ENCODE data around the gene GZMM. TPM values are rescaled to one million over a fixed set of nuclear protein-coding genes. Genes with fewer than 3 reads are reported as not detected.

Gene GZMM
- total RNA-seq, 1 donor from 2014 or later, result not detected

- Histone ChIP-seq H3K9me3 (ENCODE audit: control insufficient read depth in 3 of 3, low read length in 3 of 3) (no peaks in the 10 kb centered on the region), H3K9ac (ENCODE audit: low read depth in 1 of 3, low read length in 3 of 3) (no peak overlapping the region), H3K4me1 (ENCODE audit: control insufficient read depth in 3 of 3, insufficient read depth in 3 of 3, low read length in 3 of 3) (peaks cover 9 to 11% (median 10%) of the 10 kb centered on the region in 3 donors), H3K27me3 (ENCODE audit: control insufficient read depth in 3 of 3, insufficient read depth in 3 of 3, low read length in 3 of 3) (peaks cover 0 to 5% (median 4%) of the 10 kb centered on the region in 3 donors), H3K36me3 (ENCODE audit: control insufficient read depth in 3 of 3, insufficient read depth in 3 of 3, low read length in 3 of 3) (no peaks in the 10 kb centered on the region), H3K4me3 (ENCODE audit: low read length in 3 of 3) (no peak overlapping the region), H3K27ac (ENCODE audit: low read depth, low read length) (no peak overlapping the region)
These were observed 23.0 kb downstream of the GZMM start for GRCh38 chr19:566844-567243.

- Histone ChIP-seq H3K27me3 (ENCODE audit: control insufficient read depth in 3 of 3, insufficient read depth in 3 of 3, low read length in 3 of 3) (peaks cover 0 to 5% (median 4%) of the 10 kb centered on the region in 3 donors), H3K27ac (ENCODE audit: low read depth, low read length) (no peak overlapping the region), H3K4me3 (ENCODE audit: low read length in 3 of 3) (no peak overlapping the region), H3K4me1 (ENCODE audit: control insufficient read depth in 3 of 3, insufficient read depth in 3 of 3, low read length in 3 of 3) (peaks cover 9 to 11% (median 10%) of the 10 kb centered on the region in 3 donors), H3K9ac (ENCODE audit: low read depth in 1 of 3, low read length in 3 of 3) (no peak overlapping the region), H3K9me3 (ENCODE audit: control insufficient read depth in 3 of 3, low read length in 3 of 3) (no peaks in the 10 kb centered on the region), H3K36me3 (ENCODE audit: control insufficient read depth in 3 of 3, insufficient read depth in 3 of 3, low read length in 3 of 3) (no peaks in the 10 kb centered on the region)
These were observed 23.5 kb downstream of the GZMM start for GRCh38 chr19:567296-567900.

- Histone ChIP-seq H3K9me3 (ENCODE audit: control insufficient read depth in 3 of 3, low read length in 3 of 3) (no peaks in the 10 kb centered on the region), H3K4me1 (ENCODE audit: control insufficient read depth in 3 of 3, insufficient read depth in 3 of 3, low read length in 3 of 3) (peaks cover 24 to 32% (median 28%) of the 10 kb centered on the region in 3 donors), H3K36me3 (ENCODE audit: control insufficient read depth in 3 of 3, insufficient read depth in 3 of 3, low read length in 3 of 3) (peaks cover 0 to 7% (median 0%) of the 10 kb centered on the region in 3 donors), H3K27ac (ENCODE audit: low read depth, low read length) (no peak overlapping the region), H3K27me3 (ENCODE audit: control insufficient read depth in 3 of 3, insufficient read depth in 3 of 3, low read length in 3 of 3) (peaks cover 0 to 5% (median 4%) of the 10 kb centered on the region in 3 donors), H3K4me3 (ENCODE audit: low read length in 3 of 3) (no peak overlapping the region), H3K9ac (ENCODE audit: low read depth in 1 of 3, low read length in 3 of 3) (no peak overlapping the region)
These were observed 26.4 kb downstream of the GZMM start for GRCh38 chr19:570251-570686.

GRCh38 chr19:570937-571565 is 27.2 kb downstream of the GZMM start:
- H3K36me3 ChIP-seq (ENCODE audit: control insufficient read depth in 3 of 3, insufficient read depth in 3 of 3, low read length in 3 of 3), result peaks cover 0 to 8% (median 0%) of the 10 kb centered on the region in 3 donors
- H3K4me1 ChIP-seq (ENCODE audit: control insufficient read depth in 3 of 3, insufficient read depth in 3 of 3, low read length in 3 of 3), result peaks cover 27 to 38% (median 32%) of the 10 kb centered on the region in 3 donors
- H3K27me3 ChIP-seq (ENCODE audit: control insufficient read depth in 3 of 3, insufficient read depth in 3 of 3, low read length in 3 of 3), result peaks cover 0 to 5% (median 4%) of the 10 kb centered on the region in 3 donors
- H3K4me3 ChIP-seq (ENCODE audit: low read length in 3 of 3), result peak overlapping the region; percentile 67 to 77 (median 73)
- no peaks in the 10 kb centered on the region for H3K9me3 ChIP-seq (ENCODE audit: control insufficient read depth in 3 of 3, low read length in 3 of 3)
- peak overlapping the region in 2 of 3 donors; percentile 62 to 69 for H3K9ac ChIP-seq (ENCODE audit: low read depth in 1 of 3, low read length in 3 of 3)
- H3K27ac ChIP-seq (ENCODE audit: low read depth, low read length), result peak overlapping the region; percentile 37

GRCh38 chr19:571566-571974 is 27.7 kb downstream of the GZMM start:
- peaks cover 0 to 5% (median 4%) of the 10 kb centered on the region in 3 donors for H3K27me3 ChIP-seq (ENCODE audit: control insufficient read depth in 3 of 3, insufficient read depth in 3 of 3, low read length in 3 of 3)
- H3K27ac ChIP-seq (ENCODE audit: low read depth, low read length), result peak overlapping the region; percentile 37
- peaks cover 33 to 43% (median 36%) of the 10 kb centered on the region in 3 donors for H3K4me1 ChIP-seq (ENCODE audit: control insufficient read depth in 3 of 3, insufficient read depth in 3 of 3, low read length in 3 of 3)
- peak overlapping the region; percentile 67 to 77 (median 73) for H3K4me3 ChIP-seq (ENCODE audit: low read length in 3 of 3)
- H3K9me3 ChIP-seq (ENCODE audit: control insufficient read depth in 3 of 3, low read length in 3 of 3), result no peaks in the 10 kb centered on the region
- peak overlapping the region; percentile 51 to 69 (median 62) for H3K9ac ChIP-seq (ENCODE audit: low read depth in 1 of 3, low read length in 3 of 3)
- H3K36me3 ChIP-seq (ENCODE audit: control insufficient read depth in 3 of 3, insufficient read depth in 3 of 3, low read length in 3 of 3), result peaks cover 0 to 8% (median 0%) of the 10 kb centered on the region in 3 donors

GRCh38 chr19:572140-572742 is 28.4 kb downstream of the GZMM start, which contains the start of gene BSG:
TSS of gene BSG (plus strand) at chr19:572596. CDS start at chr19:572635, 39 bp downstream.
- Histone ChIP-seq H3K27me3 (ENCODE audit: control insufficient read depth in 3 of 3, insufficient read depth in 3 of 3, low read length in 3 of 3) (peaks cover 0 to 5% (median 4%) of the 10 kb centered on the region in 3 donors), H3K9me3 (ENCODE audit: control insufficient read depth in 3 of 3, low read length in 3 of 3) (no peaks in the 10 kb centered on the region), H3K4me1 (ENCODE audit: control insufficient read depth in 3 of 3, insufficient read depth in 3 of 3, low read length in 3 of 3) (peaks cover 39 to 50% (median 43%) of the 10 kb centered on the region in 3 donors), H3K27ac (ENCODE audit: low read depth, low read length) (peak within 1 kb of the TSS; percentile 94), H3K9ac (ENCODE audit: low read depth in 1 of 3, low read length in 3 of 3) (peak within 1 kb of the TSS; percentile 97 to 99 (median 98)), H3K4me3 (ENCODE audit: low read length in 3 of 3) (peak within 1 kb of the TSS; percentile 86 to 91 (median 90)), H3K36me3 (ENCODE audit: control insufficient read depth in 3 of 3, insufficient read depth in 3 of 3, low read length in 3 of 3) (peaks cover 0 to 8% (median 0%) of the 10 kb centered on the region in 3 donors)

- Histone ChIP-seq H3K9ac (ENCODE audit: low read depth in 1 of 3, low read length in 3 of 3) (peak overlapping the region; percentile 97 to 99 (median 98)), H3K4me1 (ENCODE audit: control insufficient read depth in 3 of 3, insufficient read depth in 3 of 3, low read length in 3 of 3) (peaks cover 43 to 57% (median 46%) of the 10 kb centered on the region in 3 donors), H3K36me3 (ENCODE audit: control insufficient read depth in 3 of 3, insufficient read depth in 3 of 3, low read length in 3 of 3) (peaks cover 0 to 10% (median 0%) of the 10 kb centered on the region in 3 donors), H3K9me3 (ENCODE audit: control insufficient read depth in 3 of 3, low read length in 3 of 3) (no peaks in the 10 kb centered on the region), H3K27me3 (ENCODE audit: control insufficient read depth in 3 of 3, insufficient read depth in 3 of 3, low read length in 3 of 3) (peaks cover 0 to 5% (median 4%) of the 10 kb centered on the region in 3 donors), H3K27ac (ENCODE audit: low read depth, low read length) (peak overlapping the region; percentile 94), H3K4me3 (ENCODE audit: low read length in 3 of 3) (peak overlapping the region; percentile 86 to 91 (median 90))
These were observed 29.1 kb downstream of the GZMM start for GRCh38 chr19:572743-573518.

GRCh38 chr19:573519-573825 is 29.6 kb downstream of the GZMM start:
- peak overlapping the region; percentile 94 for H3K27ac ChIP-seq (ENCODE audit: low read depth, low read length)
- peaks cover 43 to 59% (median 52%) of the 10 kb centered on the region in 3 donors for H3K4me1 ChIP-seq (ENCODE audit: control insufficient read depth in 3 of 3, insufficient read depth in 3 of 3, low read length in 3 of 3)
- peak overlapping the region; percentile 86 to 91 (median 90) for H3K4me3 ChIP-seq (ENCODE audit: low read length in 3 of 3)
- no peaks in the 10 kb centered on the region for H3K9me3 ChIP-seq (ENCODE audit: control insufficient read depth in 3 of 3, low read length in 3 of 3)
- peak overlapping the region; percentile 97 to 99 (median 98) for H3K9ac ChIP-seq (ENCODE audit: low read depth in 1 of 3, low read length in 3 of 3)
- H3K36me3 ChIP-seq (ENCODE audit: control insufficient read depth in 3 of 3, insufficient read depth in 3 of 3, low read length in 3 of 3), result peaks cover 0 to 10% (median 0%) of the 10 kb centered on the region in 3 donors
- H3K27me3 ChIP-seq (ENCODE audit: control insufficient read depth in 3 of 3, insufficient read depth in 3 of 3, low read length in 3 of 3), result peaks cover 0 to 5% (median 4%) of the 10 kb centered on the region in 3 donors
